Endothelial cell (in vitro differentiated cells): Measurements from ENCODE around the gene PSTPIP1. TPM values are rescaled to one million over a fixed set of nuclear protein-coding genes. Genes with fewer than 3 reads are reported as not detected.

Experiments
- DNase-seq: peaks from one replicate; pipeline ENCODE4 v3.0.0; 2021; ENCODE audit warnings: low spot score
- H3K27ac Mint-ChIP-seq: one replicate; pipeline ENCODE4 v1.8.0; 2021; ENCODE audit warnings: mixed read lengths, inconsistent platforms; ENCODE audit not compliant: unreplicated experiment
- H3K27me3 Mint-ChIP-seq: one replicate; pipeline ENCODE4 v1.8.0; 2021; ENCODE audit warnings: mild to moderate bottlenecking, moderate library complexity, mixed read lengths, inconsistent platforms; ENCODE audit not compliant: unreplicated experiment
- H3K36me3 Mint-ChIP-seq: one replicate; pipeline ENCODE4 v1.8.0; 2021; ENCODE audit warnings: mild to moderate bottlenecking, low read depth, mixed read lengths, inconsistent platforms; ENCODE audit not compliant: unreplicated experiment
- H3K4me1 Mint-ChIP-seq: one replicate; pipeline ENCODE4 v1.8.0; 2021; ENCODE audit warnings: mild to moderate bottlenecking, mixed read lengths, inconsistent platforms; ENCODE audit not compliant: unreplicated experiment
- H3K4me3 Mint-ChIP-seq: one replicate; pipeline ENCODE4 v1.8.0; 2021; ENCODE audit warnings: mild to moderate bottlenecking, mixed read lengths, inconsistent platforms; ENCODE audit not compliant: unreplicated experiment
- H3K9me3 Mint-ChIP-seq: one replicate; pipeline ENCODE4 v1.8.0; 2021; ENCODE audit warnings: mixed read lengths, inconsistent platforms; ENCODE audit not compliant: unreplicated experiment
- CTCF ChIP-seq: fragments of 200-600 bp; sonication (generic); IDR thresholded peaks from one replicate; pipeline ENCODE4 v1.5.0; 2021; ENCODE audit warnings: antibody characterized with exemption; ENCODE audit not compliant: unreplicated experiment
- total RNA-seq: library from RNA; stranded (reverse); fragmentation: NEBNext Ultra II Directional; extraction: Animal tissue kit (Norgen Biotek cat#: 25700); gene quantifications from one replicate; pipeline ENCODE4 v1.2.1, GENCODE V29; 2021; ENCODE audit not compliant: unreplicated experiment

The PSTPIP1 gene
- total RNA-seq, 1 donor from 2014 or later: not detected

- peaks cover 8% of the 10 kb centered on the region for H3K27me3 Mint-ChIP-seq
- no peaks in the 10 kb centered on the region for H3K9me3 Mint-ChIP-seq
- DNase-seq: no peak
- H3K4me3 Mint-ChIP-seq: no peak overlapping the region
- H3K27ac Mint-ChIP-seq: no peak overlapping the region
- peaks cover 8% of the 10 kb centered on the region for H3K4me1 Mint-ChIP-seq
- no peak for TF ChIP-seq CTCF
- no peaks in the 10 kb centered on the region for H3K36me3 Mint-ChIP-seq
Measured at GRCh38 chr15:77021088-77021481, 26.2 kb downstream of the PSTPIP1 start.

GRCh38 chr15:77021803-77022381, 27.0 kb downstream of the PSTPIP1 start:
- H3K4me1 Mint-ChIP-seq: peaks cover 8% of the 10 kb centered on the region
- peaks cover 13% of the 10 kb centered on the region for H3K27me3 Mint-ChIP-seq
- H3K27ac Mint-ChIP-seq: no peak overlapping the region
- H3K4me3 Mint-ChIP-seq: no peak overlapping the region
- TF ChIP-seq CTCF: no peak
- no peak for DNase-seq
- H3K9me3 Mint-ChIP-seq: no peaks in the 10 kb centered on the region
- no peaks in the 10 kb centered on the region for H3K36me3 Mint-ChIP-seq

GRCh38 chr15:77022646-77023575, 28.0 kb downstream of the PSTPIP1 start:
- no peak overlapping the region for H3K4me3 Mint-ChIP-seq
- TF ChIP-seq CTCF: no peak
- H3K9me3 Mint-ChIP-seq: no peaks in the 10 kb centered on the region
- H3K36me3 Mint-ChIP-seq: no peaks in the 10 kb centered on the region
- no peak for DNase-seq
- no peak overlapping the region for H3K27ac Mint-ChIP-seq
- peaks cover 8% of the 10 kb centered on the region for H3K4me1 Mint-ChIP-seq
- peaks cover 17% of the 10 kb centered on the region for H3K27me3 Mint-ChIP-seq

GRCh38 chr15:77023576-77024272, 28.8 kb downstream of the PSTPIP1 start:
- no peak for DNase-seq
- peaks cover 8% of the 10 kb centered on the region for H3K4me1 Mint-ChIP-seq
- no peak for TF ChIP-seq CTCF
- peaks cover 17% of the 10 kb centered on the region for H3K27me3 Mint-ChIP-seq
- no peak overlapping the region for H3K27ac Mint-ChIP-seq
- H3K4me3 Mint-ChIP-seq: no peak overlapping the region
- no peaks in the 10 kb centered on the region for H3K9me3 Mint-ChIP-seq
- H3K36me3 Mint-ChIP-seq: no peaks in the 10 kb centered on the region
